Measurements from ENCODE around the gene HOXD9.

Gene HOXD9

DNA sequence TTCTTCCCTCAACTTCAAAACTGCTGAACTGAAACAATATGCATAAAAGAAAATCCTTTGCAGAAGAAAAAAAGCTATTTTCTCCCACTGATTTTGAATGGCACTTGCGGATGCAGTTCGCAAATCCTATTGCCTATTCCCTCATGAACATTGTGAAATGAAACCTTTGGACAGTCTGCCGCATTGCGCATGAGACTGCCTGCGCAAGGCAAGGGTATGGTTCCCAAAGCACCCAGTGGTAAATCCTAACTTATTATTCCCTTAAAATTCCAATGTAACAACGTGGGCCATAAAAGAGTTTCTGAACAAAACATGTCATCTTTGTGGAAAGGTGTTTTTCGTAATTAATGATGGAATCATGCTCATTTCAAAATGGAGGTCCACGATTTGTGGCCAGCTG is 15.4 kb downstream of the HOXD9 start:
- DNase-seq (ENCODE audit: low spot score) = no peak

DNA sequence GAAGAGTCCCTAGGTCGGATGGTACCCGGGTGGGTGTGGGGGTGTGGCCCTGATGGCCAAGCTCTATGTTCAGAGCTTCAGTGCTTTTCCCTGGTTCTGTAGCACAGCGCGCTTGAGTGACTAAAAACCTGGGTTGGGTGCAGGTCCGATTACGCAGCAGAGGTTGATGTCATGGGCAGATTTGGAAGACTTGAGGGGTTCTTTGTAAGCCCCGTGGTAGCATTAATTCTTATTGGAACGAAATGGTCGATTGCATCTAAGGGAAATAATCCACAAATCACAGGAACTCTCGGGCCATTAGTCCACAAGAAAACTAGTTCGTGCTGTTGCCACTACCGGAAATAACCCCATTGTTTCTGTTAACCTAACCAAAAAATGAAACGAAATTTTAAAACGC is 16.0 kb downstream of the HOXD9 start:
- DNase-seq (ENCODE audit: low spot score) = no peak

GRCh38 chr2:176138923-176139660 is 16.6 kb downstream of the HOXD9 start:
- no peak for DNase-seq (ENCODE audit: low spot score)

DNA sequence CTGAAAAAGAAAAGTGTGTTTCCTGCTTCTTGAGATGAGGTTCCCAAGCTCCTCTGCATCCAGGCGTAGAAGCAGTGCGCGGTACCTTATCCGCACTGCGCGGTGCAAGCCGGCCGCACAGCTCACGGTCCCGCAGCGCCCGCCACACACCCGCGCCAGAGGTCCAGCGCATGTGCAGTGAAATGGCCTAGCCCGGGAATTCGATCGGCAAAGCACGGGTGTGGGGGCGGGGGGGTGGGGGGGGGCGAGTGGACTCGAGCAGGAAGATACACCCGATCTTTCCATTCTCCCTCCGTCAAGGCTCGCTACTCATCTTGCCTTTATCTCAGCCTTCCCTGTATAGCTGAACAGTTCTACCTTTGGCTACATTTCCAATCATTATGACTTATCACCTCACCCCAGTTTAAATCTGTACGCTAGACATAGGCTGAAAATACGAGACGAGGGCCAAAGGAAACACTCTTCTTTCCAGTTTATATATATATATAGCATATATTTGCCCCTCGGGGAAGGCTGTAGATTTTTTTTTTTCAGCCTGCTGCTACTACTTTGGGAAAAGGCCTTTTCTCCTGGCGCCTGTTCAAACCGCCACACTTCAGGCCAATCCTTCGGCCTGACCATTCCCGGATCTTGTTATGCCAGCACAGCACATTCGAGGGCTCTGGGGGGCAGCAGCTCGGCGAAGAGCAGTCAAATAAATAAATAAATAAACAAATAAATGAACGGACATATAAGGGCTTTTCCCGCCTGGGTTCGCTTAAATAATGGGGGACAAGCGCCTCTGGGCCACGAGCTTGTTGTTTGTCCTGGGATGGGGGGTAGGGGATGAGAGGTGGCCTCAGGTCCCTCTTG is 17.4 kb downstream of the HOXD9 start:
- no peak for DNase-seq (ENCODE audit: low spot score)

GRCh38 chr2:176140513-176141317 is 18.2 kb downstream of the HOXD9 start:
- peak; percentile 46 for DNase-seq (ENCODE audit: low spot score)

DNA sequence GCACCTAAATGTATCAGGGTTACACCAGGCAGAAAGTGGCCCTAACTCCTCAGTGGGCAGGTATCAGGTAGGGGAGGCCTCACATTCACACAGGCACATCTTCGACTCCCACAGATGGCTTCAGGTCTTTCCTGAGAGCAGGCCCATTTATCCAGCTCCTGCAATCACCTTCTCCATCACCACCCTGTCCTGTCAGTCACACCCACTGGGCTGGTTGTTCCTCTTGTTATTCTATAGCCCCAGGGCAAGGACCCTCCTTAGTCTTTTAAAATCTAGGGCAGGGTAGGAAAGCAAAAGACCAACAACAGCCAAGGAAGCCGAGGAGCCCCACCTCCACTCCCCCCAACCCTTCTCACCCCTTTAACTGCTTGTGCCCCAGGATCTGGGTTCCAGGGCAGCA is 19.8 kb downstream of the HOXD9 start:
- no peak for DNase-seq (ENCODE audit: low spot score)

- no peak for DNase-seq (ENCODE audit: low spot score)
These were observed 22.8 kb downstream of the HOXD9 start for GRCh38 chr2:176145085-176145969.

GRCh38 chr2:176146101-176146500 is 23.6 kb downstream of the HOXD9 start:
- no peak for DNase-seq (ENCODE audit: low spot score)

DNA sequence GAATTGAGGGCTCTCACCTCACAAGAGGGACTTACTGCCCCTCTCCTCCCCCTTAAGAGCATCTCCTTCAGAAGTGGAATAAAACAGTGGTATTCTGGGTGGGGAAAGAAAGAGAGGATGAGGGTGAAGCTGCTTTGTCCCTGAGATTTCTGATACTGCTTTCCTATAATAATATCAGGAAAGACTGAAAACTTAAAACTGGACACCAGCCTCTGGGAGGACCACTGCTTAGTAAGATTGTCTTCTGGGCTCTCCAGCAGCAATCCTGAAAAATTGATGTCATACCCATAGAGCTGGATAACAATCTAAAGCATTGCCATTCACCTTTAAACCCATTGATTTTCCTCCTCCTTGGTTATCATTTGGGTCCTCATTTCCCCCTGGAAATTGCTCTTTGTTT is 24.1 kb downstream of the HOXD9 start:
- no peak for DNase-seq (ENCODE audit: low spot score)

DNA sequence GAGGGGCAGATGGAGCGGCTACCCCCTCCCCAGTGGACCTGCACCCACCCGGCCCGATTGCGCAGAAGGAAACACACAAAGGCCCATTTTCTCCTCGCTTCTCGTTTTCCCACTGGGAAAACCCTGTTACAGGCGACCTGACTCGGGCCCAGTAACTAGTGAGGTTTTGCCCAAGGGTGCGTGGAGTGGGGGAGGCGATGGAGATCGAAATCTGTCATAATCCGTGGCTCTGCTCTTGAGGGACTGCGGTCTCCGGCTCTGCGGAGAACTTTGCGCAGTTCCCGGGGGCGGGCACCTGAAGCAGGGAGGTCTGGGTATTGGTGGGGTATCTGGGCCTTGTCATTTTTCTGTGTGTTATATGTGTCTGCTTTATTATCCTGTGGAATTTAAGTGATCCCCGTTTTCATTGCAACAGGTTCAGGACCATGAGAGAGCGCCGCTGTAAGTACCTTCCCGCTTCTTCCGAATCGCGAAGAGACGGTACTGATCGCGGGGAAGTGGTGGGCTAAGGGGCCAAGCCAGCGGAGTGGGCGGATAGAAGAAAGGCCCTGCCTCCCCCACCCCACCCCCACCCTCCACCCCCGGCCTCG is 24.8 kb downstream of the HOXD9 start:
- no peak for DNase-seq (ENCODE audit: low spot score)

GRCh38 chr2:176147800-176148496 is 25.4 kb downstream of the HOXD9 start:
- no peak for DNase-seq (ENCODE audit: low spot score)

- DNase-seq (ENCODE audit: low spot score) = no peak
These were observed 26.4 kb downstream of the HOXD9 start for GRCh38 chr2:176148751-176149421.

- DNase-seq (ENCODE audit: low spot score) = no peak
These were observed 27.0 kb downstream of the HOXD9 start for GRCh38 chr2:176149481-176149938.

- DNase-seq (ENCODE audit: low spot score) = no peak
These were observed 27.5 kb downstream of the HOXD9 start for GRCh38 chr2:176149939-176150583.

DNA sequence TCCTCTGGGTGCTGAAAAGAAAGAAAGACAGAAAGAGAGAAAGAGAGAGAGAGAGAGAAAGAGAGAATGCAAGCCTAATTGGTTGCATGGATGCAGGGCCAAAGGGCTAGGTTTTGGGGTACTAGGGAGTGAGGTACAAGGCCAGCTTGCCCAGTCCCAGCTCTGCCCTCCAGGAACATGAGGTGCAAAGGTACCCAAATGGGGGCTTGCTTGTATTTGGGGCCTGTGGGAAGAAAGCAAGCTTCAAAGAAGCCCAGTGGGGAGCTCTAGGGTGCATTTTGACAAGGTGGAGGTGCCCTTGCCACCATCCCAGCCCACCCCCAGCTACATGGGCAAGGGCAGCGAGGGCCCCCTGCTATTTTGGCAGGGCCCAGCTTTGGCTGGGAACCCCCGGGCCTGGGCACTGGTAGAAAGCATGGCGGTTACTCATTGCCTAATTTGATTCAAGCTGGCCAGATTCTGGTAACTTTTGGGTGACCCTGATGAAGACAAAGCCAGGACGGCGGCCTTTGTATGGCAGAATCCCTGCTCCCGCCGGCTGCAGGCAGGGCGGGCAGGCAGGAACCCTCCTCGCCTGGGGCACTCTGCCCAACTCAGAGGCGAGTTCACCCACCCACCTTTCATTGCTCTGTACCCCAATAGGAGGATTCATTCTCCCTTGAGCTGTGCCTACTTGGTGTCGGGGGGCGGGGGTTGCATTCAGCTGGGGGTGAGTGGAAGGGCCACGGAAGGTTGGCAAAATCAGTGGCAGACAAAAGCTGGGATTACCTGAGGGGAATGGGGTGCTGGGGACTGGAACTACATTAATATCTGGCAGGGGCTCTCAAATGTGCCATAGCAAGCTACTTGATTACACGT is 28.3 kb downstream of the HOXD9 start:
- no peak for DNase-seq (ENCODE audit: low spot score)

DNA sequence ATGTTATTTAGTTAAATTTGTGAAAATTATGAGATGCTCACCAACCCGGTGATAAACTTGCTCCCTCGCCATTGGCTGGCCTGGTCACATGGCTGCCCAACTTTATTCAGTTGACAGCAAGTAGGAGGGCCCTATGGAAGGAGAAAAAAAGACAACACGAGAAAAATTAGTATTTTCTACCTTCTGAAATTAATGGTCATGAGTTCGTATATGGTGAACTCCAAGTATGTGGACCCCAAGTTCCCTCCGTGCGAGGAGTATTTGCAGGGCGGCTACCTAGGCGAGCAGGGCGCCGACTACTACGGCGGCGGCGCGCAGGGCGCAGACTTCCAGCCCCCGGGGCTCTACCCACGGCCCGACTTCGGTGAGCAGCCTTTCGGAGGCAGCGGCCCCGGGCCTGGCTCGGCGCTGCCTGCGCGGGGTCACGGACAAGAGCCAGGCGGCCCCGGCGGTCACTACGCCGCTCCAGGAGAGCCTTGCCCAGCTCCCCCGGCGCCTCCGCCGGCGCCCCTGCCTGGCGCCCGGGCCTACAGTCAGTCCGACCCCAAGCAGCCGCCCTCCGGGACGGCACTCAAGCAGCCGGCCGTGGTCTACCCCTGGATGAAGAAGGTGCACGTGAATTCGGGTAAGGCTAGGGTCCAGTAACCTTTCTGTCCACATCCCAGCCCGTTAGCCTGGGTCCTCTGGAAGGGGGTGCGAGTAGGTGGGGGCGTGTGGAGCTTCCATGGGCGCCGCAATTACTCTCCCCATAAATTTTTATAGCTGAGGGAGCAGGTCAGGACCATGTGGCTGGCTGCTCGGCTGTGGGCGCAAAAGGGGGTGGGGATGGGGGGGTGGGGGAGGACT is 29.1 kb downstream of the HOXD9 start, which contains the start of gene HOXD4:
Gene HOXD4, plus strand, starts transcription at position 109 of the 846 bp plus-strand sequence. Its CDS starts 84 bp downstream, at position 193.
- DNase-seq (ENCODE audit: low spot score) = no peak
